Activated B cell treated with CpG ODN at 0.5 μM for 24 hours (primary cell): ENCODE measurements around the gene INTS13. TPM values are rescaled to one million over a fixed set of nuclear protein-coding genes. Genes with fewer than 3 reads are reported as not detected.

Source experiments
- ATAC-seq: fragments of 200-7000 bp; cut with Tn5 transposase; one replicate; pipeline ENCODE4 v1.10.0; 2021; ENCODE audit warnings: low read depth, mild to moderate bottlenecking, moderate library complexity
- CTCF ChIA-PET: fragments of 350-600 bp; sonication (Branson Sonifier 250); formaldehyde crosslinking; loops from one replicate; lab custom pipeline; 2021; ENCODE audit warnings: antibody characterized with exemption; lab: Charles Lee
- POLR2A ChIA-PET: fragments of 350-600 bp; sonication (Branson Sonifier 250); formaldehyde crosslinking; loops from one replicate; lab custom pipeline; 2021; ENCODE audit warnings: antibody characterized with exemption; lab: Charles Lee
- DNase-seq: peaks from one replicate; pipeline ENCODE4 v3.0.0; 2022
- H3K27ac Mint-ChIP-seq: one replicate; pipeline ENCODE4 v1.8.0; 2020; ENCODE audit warnings: mixed read lengths
- H3K27me3 Mint-ChIP-seq: one replicate; pipeline ENCODE4 v1.8.0; 2021; ENCODE audit warnings: mixed read lengths
- H3K36me3 Mint-ChIP-seq: one replicate; pipeline ENCODE4 v1.8.0; 2021; ENCODE audit warnings: low read depth, mixed read lengths
- H3K4me1 Mint-ChIP-seq: one replicate; pipeline ENCODE4 v1.8.0; 2021; ENCODE audit warnings: mixed read lengths
- H3K4me3 Mint-ChIP-seq: one replicate; pipeline ENCODE4 v1.8.0; 2020; ENCODE audit warnings: mild to moderate bottlenecking, mixed read lengths
- H3K9me3 Mint-ChIP-seq: one replicate; pipeline ENCODE4 v1.8.0; 2020; ENCODE audit warnings: mixed read lengths
- CTCF ChIP-seq: fragments of 200-600 bp; IDR thresholded peaks from one replicate; pipeline ENCODE4 v1.8.0; 2022; ENCODE audit warnings: antibody characterized with exemption, mild to moderate bottlenecking
- intact Hi-C: fragments of 100-400 bp; cut with micrococcal nuclease; formaldehyde crosslinking; loops from one replicate; pipeline ENCODE4 v1.15.1; 2024
- total RNA-seq: library from RNA; stranded (reverse); gene quantifications from 2 replicates; pipeline ENCODE4 v1.2.3, GENCODE V29; 2022

INTS13 gene
- total RNA-seq, 1 donor from 2014 or later = 25.0 TPM

GRCh38 chr12:26936559-26937442 lies 980 bp downstream of the INTS13 start:
- intact Hi-C loops = loop anchor here (5.0 to 10.0 kb wide), 4 partner anchors 90 to 640 kb away; no protein-coding TSS in a partner anchor
- Mint-ChIP-seq H3K27ac (peak overlapping the region; percentile 99), H3K9me3 (no peaks in the 10 kb centered on the region), H3K4me3 (peak overlapping the region; percentile 99), H3K4me1 (peaks cover 60% of the 10 kb centered on the region), H3K36me3 (peaks cover 40% of the 10 kb centered on the region), H3K27me3 (no peaks in the 10 kb centered on the region)
- no peak for TF ChIP-seq CTCF
- no peak for DNase-seq
- CTCF ChIA-PET = interaction anchor here (0.9 kb wide), 1 partner anchor 10 kb away, joined by 3 read pairs; no protein-coding TSS in a partner anchor
- ATAC-seq = no peak
- POLR2A ChIA-PET = interaction anchor here (0.6 to 1.2 kb wide), 4 partner anchors 77 to 120 kb away, joined by 3 read pairs; partner anchors contain the start of genes ITPR2 and MED21

- intact Hi-C loops = loop anchor here (5.0 to 10.0 kb wide), 4 partner anchors 89 to 639 kb away; no protein-coding TSS in a partner anchor
- no peak for DNase-seq
- H3K27ac Mint-ChIP-seq = no peak overlapping the region
- H3K4me1 Mint-ChIP-seq = peaks cover 50% of the 10 kb centered on the region
- POLR2A ChIA-PET = interaction anchor here (0.7 kb wide), 1 partner anchor 78 kb away, joined by 3 read pairs; no protein-coding TSS in a partner anchor
- no peaks in the 10 kb centered on the region for H3K9me3 Mint-ChIP-seq
- TF ChIP-seq CTCF = no peak
- peaks cover 44% of the 10 kb centered on the region for H3K36me3 Mint-ChIP-seq
- no peaks in the 10 kb centered on the region for H3K27me3 Mint-ChIP-seq
- CTCF ChIA-PET = no interaction called here
- no peak for ATAC-seq
- peak overlapping the region; percentile 2 for H3K4me3 Mint-ChIP-seq
Observed at GRCh38 chr12:26935636-26936378, 2.0 kb downstream of the INTS13 start.

- CTCF ChIA-PET = no interaction called here
- H3K9me3 Mint-ChIP-seq = no peaks in the 10 kb centered on the region
- peaks cover 58% of the 10 kb centered on the region for H3K36me3 Mint-ChIP-seq
- no peak for ATAC-seq
- POLR2A ChIA-PET = no interaction called here
- no peak overlapping the region for H3K27ac Mint-ChIP-seq
- TF ChIP-seq CTCF = no peak
- intact Hi-C loops = no loop called here
- no peaks in the 10 kb centered on the region for H3K27me3 Mint-ChIP-seq
- peaks cover 6% of the 10 kb centered on the region for H3K4me1 Mint-ChIP-seq
- H3K4me3 Mint-ChIP-seq = no peak overlapping the region
- DNase-seq = no peak
Observed at GRCh38 chr12:26929590-26929989, 8.2 kb downstream of the INTS13 start.

GRCh38 chr12:26928661-26929060 lies 9.1 kb downstream of the INTS13 start:
- Mint-ChIP-seq H3K9me3 (no peaks in the 10 kb centered on the region), H3K27ac (no peak overlapping the region), H3K36me3 (peaks cover 62% of the 10 kb centered on the region), H3K27me3 (no peaks in the 10 kb centered on the region), H3K4me1 (peaks cover 3% of the 10 kb centered on the region), H3K4me3 (no peak overlapping the region)
- no peak for ATAC-seq
- ChIA-PET CTCF (no interaction called here), POLR2A (no interaction called here)
- no peak for DNase-seq
- TF ChIP-seq CTCF = no peak
- intact Hi-C loops = no loop called here

GRCh38 chr12:26921886-26922285 lies 15.9 kb downstream of the INTS13 start:
- POLR2A ChIA-PET = no interaction called here

More at GRCh38 chr12:26921886-26922285, 15.9 kb downstream of the INTS13 start:
- CTCF ChIA-PET = no interaction called here
- H3K36me3 Mint-ChIP-seq = peaks cover 58% of the 10 kb centered on the region
- no peaks in the 10 kb centered on the region for H3K27me3 Mint-ChIP-seq
- no peak overlapping the region for H3K4me3 Mint-ChIP-seq
- intact Hi-C loops = no loop called here
- DNase-seq (no peak), ATAC-seq (no peak)
- no peaks in the 10 kb centered on the region for H3K9me3 Mint-ChIP-seq
- no peak overlapping the region for H3K27ac Mint-ChIP-seq
- no peaks in the 10 kb centered on the region for H3K4me1 Mint-ChIP-seq
- no peak for TF ChIP-seq CTCF
